Neural progenitor cell (in vitro differentiated cells): ENCODE data around the gene NUDT8. TPM values are rescaled to one million over a fixed set of nuclear protein-coding genes. Genes with fewer than 3 reads are reported as not detected.

Experiments used
- DNase-seq: peaks from one replicate; pipeline ENCODE4 v3.0.0-alpha.2; 2016; ENCODE audit warnings: low spot score
- H2AFZ ChIP-seq: fragments of 200-600 bp; sonication (generic); replicated peaks from 2 replicates; pipeline ENCODE4 v1.6.1; 2016; ENCODE audit warnings: antibody characterized with exemption
- H3F3A ChIP-seq: fragments of 200-600 bp; sonication (generic); 2 replicates; pipeline ENCODE4 v1.6.1; 2016; ENCODE audit warnings: antibody characterized with exemption, low read depth
- H3K27ac ChIP-seq: fragments of 200-600 bp; sonication (generic); 2 replicates; pipeline ENCODE4 v1.5.1; 2016; ENCODE audit warnings: mild to moderate bottlenecking
- H3K27me3 ChIP-seq: fragments of 200-600 bp; sonication (generic); 2 replicates; pipeline ENCODE4 v1.6.1; 2016; ENCODE audit warnings: mild to moderate bottlenecking, moderate library complexity
- H3K36me3 ChIP-seq: fragments of 200-600 bp; sonication (generic); 2 replicates; pipeline ENCODE4 v1.5.1; 2016
- H3K4me1 ChIP-seq: fragments of 200-600 bp; sonication (generic); 2 replicates; pipeline ENCODE4 v1.6.1; 2016; ENCODE audit warnings: mixed run types
- H3K4me2 ChIP-seq: fragments of 200-600 bp; sonication (generic); 2 replicates; pipeline ENCODE4 v1.6.1; 2016
- H3K4me3 ChIP-seq: fragments of 200-600 bp; sonication (generic); 2 replicates; pipeline ENCODE4 v1.5.1; 2016
- H3K79me2 ChIP-seq: fragments of 200-600 bp; sonication (generic); 2 replicates; pipeline ENCODE4 v1.6.1; 2016; ENCODE audit warnings: low read depth
- H3K9ac ChIP-seq: fragments of 200-600 bp; sonication (generic); 2 replicates; pipeline ENCODE4 v1.6.1; 2016
- H3K9me3 ChIP-seq: fragments of 200-600 bp; sonication (generic); 2 replicates; pipeline ENCODE4 v1.5.1; 2016; ENCODE audit warnings: low read depth
- H4K20me1 ChIP-seq: fragments of 200-600 bp; sonication (generic); 2 replicates; pipeline ENCODE4 v1.6.1; 2016; ENCODE audit warnings: low read depth
- H3K27ac Mint-ChIP-seq: 3 replicates; pipeline ENCODE4 v1.8.0; 2021; ENCODE audit warnings: mixed read lengths
- H3K27me3 Mint-ChIP-seq: 2 replicates; pipeline ENCODE4 v1.8.0; 2022; ENCODE audit warnings: low read depth, mild to moderate bottlenecking, inconsistent platforms, moderate library complexity, mixed read lengths; ENCODE audit not compliant: insufficient read depth
- H3K36me3 Mint-ChIP-seq: 3 replicates; pipeline ENCODE4 v1.8.0; 2021; ENCODE audit warnings: mixed read lengths
- H3K4me1 Mint-ChIP-seq: 3 replicates; pipeline ENCODE4 v1.8.0; 2021; ENCODE audit warnings: mixed read lengths
- H3K4me3 Mint-ChIP-seq: 3 replicates; pipeline ENCODE4 v1.8.0; 2021; ENCODE audit warnings: mild to moderate bottlenecking, moderate library complexity, mixed read lengths
- H3K9me3 Mint-ChIP-seq: 3 replicates; pipeline ENCODE4 v1.8.0; 2020; ENCODE audit warnings: mixed read lengths
- CTCF ChIP-seq: fragments of 200-600 bp; sonication (generic); IDR thresholded peaks from 2 replicates; pipeline ENCODE4 v1.5.1; 2017; ENCODE audit warnings: antibody characterized with exemption, mild to moderate bottlenecking
- EZH2 ChIP-seq: fragments of 200-600 bp; sonication (generic); IDR thresholded peaks from 2 replicates; pipeline ENCODE4 v1.6.1; 2017; ENCODE audit warnings: antibody characterized with exemption, mild to moderate bottlenecking, moderate library complexity
- EZH2phosphoT487 ChIP-seq: fragments of 200-600 bp; sonication (generic); IDR thresholded peaks from 2 replicates; pipeline ENCODE4 v1.6.1; 2017; ENCODE audit warnings: antibody characterized with exemption
- small RNA-seq: library from RNA; depleted of rRNA; stranded (forward); fragments of <200 nt; gene quantifications from one replicate; pipeline ENCODE3, GENCODE V24; 2015
- total RNA-seq: library from RNA; depleted of rRNA; stranded (reverse); fragments of >200 nt; gene quantifications from 2 replicates; pipeline ENCODE4 v1.2.3, GENCODE V29; 2015; ENCODE audit warnings: low replicate concordance

The NUDT8 gene
- total RNA-seq, 1 donor from 2014 or later = 1.6 TPM

DNA sequence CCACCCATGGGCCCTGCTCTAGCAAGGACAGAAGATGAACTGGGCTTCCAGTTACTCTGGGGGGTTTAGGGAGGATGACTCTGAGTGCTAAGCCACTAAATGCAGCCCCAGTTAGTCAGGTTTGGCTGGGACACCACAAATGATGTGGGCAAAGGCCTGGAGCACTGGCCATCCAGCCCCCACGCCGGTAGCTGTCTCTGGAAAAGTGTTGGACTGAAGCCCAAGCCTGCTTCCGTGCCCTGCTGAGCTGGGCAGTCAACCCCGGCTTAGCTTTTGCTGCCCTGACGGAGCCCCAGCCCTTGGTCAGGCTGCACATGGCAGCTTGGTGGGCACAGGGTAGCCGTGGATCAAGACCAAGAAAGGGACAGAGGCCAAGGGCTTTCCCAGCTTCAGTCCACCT, 51.8 kb downstream of the NUDT8 start:
- H3K36me3 ChIP-seq = no peaks in the 10 kb centered on the region
- H3K27me3 ChIP-seq = peaks cover 40% of the 10 kb centered on the region
- Mint-ChIP-seq H3K36me3 (no peaks in the 10 kb centered on the region), H3K4me1 (peaks cover 53% of the 10 kb centered on the region), H3K27me3 (peaks cover 31% of the 10 kb centered on the region), H3K4me3 (no peak overlapping the region), H3K27ac (no peak overlapping the region), H3K9me3 (no peaks in the 10 kb centered on the region)
- H4K20me1 ChIP-seq = no peaks in the 10 kb centered on the region
- TF ChIP-seq CTCF (no peak), EZH2 (no peak), EZH2phosphoT487 (no peak)
- H3K79me2 ChIP-seq = peaks cover 1% of the 10 kb centered on the region
- no peak overlapping the region for H3K27ac ChIP-seq
- H3K4me2 ChIP-seq = no peak overlapping the region
- no peaks in the 10 kb centered on the region for H3K9me3 ChIP-seq
- H3K4me3 ChIP-seq = no peak overlapping the region
- peaks cover 12% of the 10 kb centered on the region for H3F3A ChIP-seq
- no peak overlapping the region for H3K9ac ChIP-seq
- no peak overlapping the region for H2AFZ ChIP-seq
- no peak for DNase-seq
- H3K4me1 ChIP-seq = no peaks in the 10 kb centered on the region

Small RNAs within 50 kb of the gene (small RNA-seq; reads per million reads assigned to genes)
- gene AP003385.3 = not detected

Other genes with a start within 250 kb of the NUDT8 start
- 10.4 and 37.5 TPM in 2 replicates for gene RAD9A, start 238.0 kb downstream of the NUDT8 start, total RNA-seq
- gene PPP1CA, start 228.1 kb downstream of the NUDT8 start, total RNA-seq = 102 and 189 TPM in 2 replicates
- 0.15 and 1.1 TPM in 2 replicates for gene TBC1D10C, start 225.9 kb downstream of the NUDT8 start, total RNA-seq
- 0.22 and 0.52 TPM in 2 replicates for gene CARNS1, start 214.3 kb downstream of the NUDT8 start, total RNA-seq
- 23.7 and 51.3 TPM in 2 replicates for gene RPS6KB2, start 201.4 kb downstream of the NUDT8 start, total RNA-seq
- gene PTPRCAP, start 192.3 kb downstream of the NUDT8 start, total RNA-seq = 1.1 TPM in 1 of 2 replicates, not detected in the other
- 25.5 and 68.4 TPM in 2 replicates for gene CORO1B, start 186.5 kb downstream of the NUDT8 start, total RNA-seq
- not detected in 2 replicates for gene GPR152, start 177.2 kb downstream of the NUDT8 start, total RNA-seq
- not detected in 2 replicates for gene CABP4, start 174.6 kb downstream of the NUDT8 start, total RNA-seq
- 68.1 and 88.8 TPM in 2 replicates for gene TMEM134, start 160.7 kb downstream of the NUDT8 start, total RNA-seq
- 20.3 and 38.5 TPM in 2 replicates for gene AIP, start 146.9 kb downstream of the NUDT8 start, total RNA-seq
- 7.7 and 32.8 TPM in 2 replicates for gene PITPNM1, start 124.6 kb downstream of the NUDT8 start, total RNA-seq
- 2.1 and 17.1 TPM in 2 replicates for gene CDK2AP2, start 121.8 kb downstream of the NUDT8 start, total RNA-seq
- not detected in 2 replicates for gene CABP2, start 106.5 kb downstream of the NUDT8 start, total RNA-seq
- 436 and 1,035 TPM in 2 replicates for gene GSTP1, start 46.1 kb downstream of the NUDT8 start, total RNA-seq
- 71.0 and 137 TPM in 2 replicates for gene NDUFV1, start 23.0 kb downstream of the NUDT8 start, total RNA-seq
- gene TBX10, start 9.8 kb upstream of the NUDT8 start, total RNA-seq = not detected in 2 replicates
- gene ACY3, start 20.8 kb upstream of the NUDT8 start, total RNA-seq = not detected in 2 replicates
- gene ALDH3B2, start 44.7 kb upstream of the NUDT8 start, total RNA-seq = not detected in 2 replicates